HG02571 (cell line): Measurements from ENCODE around the gene PELI2.

ENCODE experiments used
- ATAC-seq: cut with Tn5 transposase; IDR thresholded peaks from one replicate; pipeline ENCODE4 v1.9.1; 2021; ENCODE audit warnings: mild to moderate bottlenecking, moderate library complexity; ENCODE audit not compliant: unreplicated experiment

The PELI2 gene

GRCh38 chr14:56118611-56119181 is 485 bp downstream of the PELI2 start:
- ATAC-seq: peak; percentile 15

- ATAC-seq: peak; percentile 28
Measured at GRCh38 chr14:56119201-56119981, 1.2 kb downstream of the PELI2 start.

DNA sequence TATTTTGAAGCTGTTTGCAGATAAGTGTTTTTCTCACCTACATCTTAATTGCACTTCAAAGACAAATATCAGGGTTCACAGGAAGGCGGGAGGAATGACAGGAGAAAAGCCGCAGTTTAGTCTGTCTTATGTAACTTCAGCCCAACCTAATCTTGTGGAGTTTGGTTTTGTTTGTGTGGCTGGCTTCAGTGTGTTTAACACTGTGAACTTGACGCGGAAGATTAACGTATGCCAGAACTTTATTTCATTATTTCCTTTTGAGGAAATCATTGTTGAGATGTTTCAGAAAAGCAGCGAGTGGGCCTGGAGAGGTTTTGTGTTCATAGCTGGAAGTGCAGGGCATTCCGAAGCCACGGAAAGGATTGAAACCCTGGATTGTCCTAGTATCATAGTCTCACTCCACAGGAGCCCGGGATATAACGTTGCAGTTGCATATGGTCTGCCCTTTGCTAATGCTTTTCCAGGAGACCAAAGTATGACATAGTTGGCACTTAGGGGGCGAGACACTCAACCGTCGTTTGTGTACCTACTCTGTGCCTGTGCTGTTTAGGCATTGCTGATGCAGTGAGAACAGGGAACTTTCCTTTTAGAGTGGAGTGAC is 2.0 kb downstream of the PELI2 start:
- ATAC-seq: no peak

DNA sequence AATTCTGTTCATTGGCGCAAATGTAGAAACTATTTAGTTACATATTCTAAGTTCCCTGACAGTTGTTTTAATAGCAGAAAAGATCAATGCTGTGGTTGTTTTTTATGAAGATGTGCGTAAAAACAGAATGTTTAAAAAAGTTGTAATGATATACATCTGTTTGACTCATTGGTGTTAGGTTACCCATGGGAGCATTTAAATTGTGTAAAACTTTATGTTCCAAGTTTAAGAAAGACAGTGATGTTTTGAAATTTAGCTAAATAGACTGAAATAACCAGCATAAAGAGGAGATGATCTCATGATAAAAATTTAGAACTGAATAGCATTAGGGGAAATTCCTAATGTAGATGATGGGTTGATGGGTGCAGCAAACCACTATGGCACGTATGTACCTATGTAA is 3.6 kb downstream of the PELI2 start:
- ATAC-seq: no peak

DNA sequence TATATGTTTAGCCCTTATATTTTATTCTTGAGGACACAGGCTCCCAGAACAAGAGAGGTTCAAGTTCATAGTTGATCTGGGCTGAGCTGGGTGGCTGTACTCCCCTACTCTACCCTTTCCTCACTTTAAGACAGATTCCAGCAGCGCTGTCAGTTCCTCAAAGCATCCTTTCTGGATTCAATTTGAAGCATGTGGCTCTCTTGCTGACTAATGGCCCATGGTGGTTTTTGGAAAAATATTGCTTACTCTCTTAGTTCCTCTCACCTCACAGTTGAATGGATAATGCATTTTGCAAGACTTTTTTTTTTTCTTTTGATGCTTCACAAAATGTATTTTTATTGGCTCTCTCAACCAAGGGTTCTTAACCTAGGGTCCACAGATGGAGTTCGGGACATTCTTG is 4.1 kb downstream of the PELI2 start:
- ATAC-seq: no peak

DNA sequence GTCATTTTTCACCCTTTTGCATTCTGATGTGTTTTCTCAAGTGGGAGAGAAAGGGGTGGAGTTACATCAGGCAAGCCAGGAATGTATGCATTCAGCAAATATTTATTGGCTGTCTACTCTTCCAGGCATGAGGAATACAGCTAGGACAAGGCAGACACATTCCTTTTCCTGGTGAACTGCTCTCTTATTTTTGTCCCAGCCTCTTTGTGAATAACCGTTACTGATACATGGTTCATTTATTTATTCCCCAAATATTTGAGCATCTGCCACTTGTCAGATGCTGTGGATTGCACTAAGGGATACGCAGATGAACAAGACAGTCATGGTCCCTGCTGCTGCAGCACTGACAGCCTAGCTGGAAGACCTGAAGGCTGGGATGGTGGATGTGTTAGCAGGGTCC is 6.1 kb downstream of the PELI2 start:
- no peak for ATAC-seq

GRCh38 chr14:56125772-56126636 is 7.8 kb downstream of the PELI2 start:
- ATAC-seq: no peak

- no peak for ATAC-seq
Measured at GRCh38 chr14:56126637-56126913, 8.4 kb downstream of the PELI2 start.

GRCh38 chr14:56127156-56127555 is 8.9 kb downstream of the PELI2 start:
- ATAC-seq: no peak

DNA sequence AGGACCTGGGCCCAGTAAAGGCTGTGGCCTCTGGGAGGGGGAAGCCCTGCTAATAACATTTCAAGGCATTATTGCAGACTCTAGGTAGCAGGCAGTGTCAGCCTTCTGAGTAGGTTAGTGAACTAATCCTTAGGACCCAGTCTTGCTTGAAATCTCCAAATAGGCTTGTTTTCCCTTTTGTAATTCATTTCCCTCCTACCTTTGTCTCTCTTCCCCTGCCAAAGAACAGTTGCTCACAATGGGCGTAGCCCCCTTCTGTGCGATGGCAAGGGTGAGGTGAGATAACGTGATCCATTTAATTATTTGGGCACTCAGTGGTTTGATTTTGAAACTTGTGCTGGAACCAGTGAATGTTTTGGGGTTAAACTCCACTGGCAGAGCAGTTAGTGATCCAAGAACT is 10.9 kb downstream of the PELI2 start:
- ATAC-seq: no peak

DNA sequence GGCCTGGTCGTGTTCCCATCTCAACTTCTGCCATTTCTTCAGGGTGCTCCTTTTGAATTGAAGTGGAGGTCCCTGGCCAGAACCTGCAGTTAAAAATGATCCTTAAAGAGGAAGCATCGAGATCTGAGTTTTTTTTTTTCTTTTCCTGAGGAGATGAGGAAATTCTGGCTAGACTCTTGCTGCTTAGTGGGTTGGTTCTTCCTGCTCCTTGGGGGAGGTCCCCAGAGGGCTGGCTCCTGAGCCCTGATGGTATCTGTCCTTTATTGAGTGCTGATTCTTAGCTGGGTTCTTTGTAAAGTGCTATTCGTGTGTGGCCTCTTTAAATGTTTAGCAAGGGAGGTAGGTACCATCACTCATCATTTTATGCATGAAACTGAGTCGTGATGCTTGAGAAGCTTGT is 11.7 kb downstream of the PELI2 start:
- ATAC-seq: no peak

GRCh38 chr14:56131004-56131864 is 13.0 kb downstream of the PELI2 start:
- ATAC-seq: no peak

- no peak for ATAC-seq
Measured at GRCh38 chr14:56131865-56132833, 13.9 kb downstream of the PELI2 start.

DNA sequence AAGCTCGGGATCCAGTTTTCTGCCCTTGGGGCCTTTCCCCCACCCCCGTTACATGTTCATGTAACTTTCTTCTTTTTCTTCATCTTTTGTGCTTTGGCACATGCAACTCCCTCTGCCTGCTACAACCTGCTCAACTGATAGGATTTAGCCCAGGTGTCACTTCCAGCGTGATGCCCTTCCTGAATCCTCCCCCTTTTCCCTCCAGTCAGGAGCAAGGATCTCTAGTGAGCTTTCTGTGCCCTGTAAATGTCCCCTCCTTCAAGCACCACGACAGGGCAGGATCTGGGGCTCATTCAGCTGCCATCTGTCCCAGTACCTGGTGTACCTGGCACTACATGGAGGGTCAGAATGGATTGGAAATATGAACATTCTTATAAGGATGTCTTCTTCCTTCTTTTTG is 15.3 kb downstream of the PELI2 start:
- ATAC-seq: no peak

DNA sequence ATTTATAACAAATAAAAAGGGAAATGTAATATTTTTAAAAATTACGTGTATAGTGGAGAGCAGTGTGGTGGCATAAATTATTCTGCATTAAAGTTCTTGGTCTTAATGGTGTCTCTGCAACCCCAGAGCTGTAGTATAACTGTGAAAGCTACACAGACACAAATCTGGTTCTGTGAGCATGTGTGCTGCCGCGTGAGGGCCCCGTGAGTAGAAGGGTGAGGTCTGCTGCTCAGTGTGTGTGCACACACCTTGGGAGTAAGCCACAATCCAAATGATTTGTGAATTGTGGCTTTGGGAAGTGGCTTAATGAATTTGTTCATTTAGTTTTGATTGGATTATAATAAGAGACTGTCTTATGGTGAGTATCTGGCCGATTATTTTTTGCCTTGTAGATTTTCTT is 16.8 kb downstream of the PELI2 start:
- ATAC-seq: no peak

DNA sequence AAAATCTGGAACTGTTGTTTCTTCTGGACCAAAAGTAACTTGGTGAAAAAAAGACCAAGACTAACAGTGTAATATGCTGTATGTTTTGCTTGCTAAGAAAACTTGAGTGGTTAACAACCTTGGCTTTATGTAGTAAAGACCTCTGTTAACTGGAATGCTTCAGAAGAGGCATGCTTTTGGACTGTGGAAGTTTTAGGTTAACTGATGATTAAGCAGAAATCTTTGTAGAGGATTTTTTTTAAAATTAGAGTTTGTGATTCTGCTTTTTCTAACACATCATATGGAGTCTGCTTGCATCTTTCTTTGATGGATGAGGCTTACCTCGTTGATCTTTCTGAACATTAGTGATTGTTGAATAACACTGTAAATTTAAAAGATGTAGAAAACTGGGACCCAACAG is 17.5 kb downstream of the PELI2 start:
- ATAC-seq: no peak

DNA sequence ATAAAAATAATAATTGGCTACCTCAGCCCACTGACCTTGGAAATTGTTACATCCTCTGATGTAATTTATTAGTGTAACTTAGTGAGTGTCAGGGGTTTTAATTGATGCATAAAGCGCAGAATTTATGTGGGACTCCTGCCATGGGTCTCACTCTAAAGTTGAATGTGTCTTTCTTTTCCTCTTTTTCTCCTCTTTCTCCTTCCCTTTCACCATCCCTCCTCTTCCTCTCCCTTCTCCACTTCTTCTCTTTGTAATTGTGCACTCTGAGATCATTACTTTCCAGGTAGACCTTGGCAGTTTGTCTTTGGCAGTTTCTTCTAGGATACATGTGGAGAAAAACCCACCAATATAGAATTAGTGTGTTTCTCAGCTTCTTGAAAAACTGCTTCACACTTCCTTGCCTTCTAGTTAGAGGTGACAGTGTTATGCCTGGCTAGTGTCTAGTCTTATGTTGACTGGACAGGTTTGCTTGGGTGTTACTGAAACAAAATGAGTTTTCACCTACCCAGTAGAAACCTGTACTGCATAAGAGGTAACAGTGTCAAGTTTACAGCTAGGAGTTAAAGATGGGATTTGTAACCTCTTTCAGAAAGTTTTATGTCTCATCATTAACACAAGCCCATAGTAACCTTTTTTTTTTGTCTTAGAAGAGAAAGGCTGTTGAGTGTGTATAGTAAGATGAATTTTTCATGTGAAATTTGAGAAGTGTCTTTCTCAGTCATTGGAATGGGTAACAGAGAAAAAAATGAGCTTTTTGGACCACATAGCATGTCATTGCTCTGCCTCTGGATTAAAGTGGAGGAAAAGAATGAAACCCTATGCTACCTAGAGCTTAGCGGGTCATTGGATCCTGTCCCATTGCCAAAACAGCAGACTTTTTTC is 18.6 kb downstream of the PELI2 start:
- ATAC-seq: no peak

- ATAC-seq: no peak
Measured at GRCh38 chr14:56137453-56137807, 19.2 kb downstream of the PELI2 start.

- ATAC-seq: no peak
Measured at GRCh38 chr14:56137849-56138248, 19.6 kb downstream of the PELI2 start.
